ENCODE measurements around the gene CNTN1.
A peak's percentile ranks its signal among the peaks of the same experiment; 100 is the strongest.

The CNTN1 gene

DNA sequence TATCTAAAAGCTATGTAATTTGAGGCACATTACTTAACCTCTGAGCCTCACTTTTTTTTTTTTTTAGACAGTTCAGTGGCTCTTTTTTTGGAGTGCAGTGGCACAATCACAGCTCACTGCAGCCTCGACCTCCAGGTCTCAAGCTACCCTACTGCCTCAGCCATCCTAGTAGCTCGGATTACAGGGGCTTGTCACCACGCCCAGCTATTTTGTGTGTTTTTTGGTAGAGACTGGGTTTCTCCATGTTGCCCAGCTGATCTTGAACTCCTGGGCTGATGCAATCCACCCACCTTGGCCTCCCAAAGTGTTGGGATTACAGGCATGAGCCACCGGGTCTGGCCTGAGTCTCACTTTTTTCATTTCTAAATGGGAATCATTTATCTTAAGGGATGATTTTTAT lies 303.9 kb downstream of the CNTN1 start:
- Histone ChIP-seq H3K9ac (ENCODE audit: low read length) (no peak overlapping the region), H3K27me3 (ENCODE audit: insufficient read depth, low read length) (no peaks in the 10 kb centered on the region), H3K23ac (ENCODE audit: low read length) (no peak overlapping the region), H3K79me2 (ENCODE audit: control insufficient read depth, insufficient read depth, low read length, poor library complexity) (no peaks in the 10 kb centered on the region), H3K14ac (ENCODE audit: low read length) (no peak overlapping the region), H4K12ac (ENCODE audit: low read depth, low read length) (no peak overlapping the region), H4K8ac (ENCODE audit: low read depth, low read length) (no peak overlapping the region), H2AFZ (ENCODE audit: insufficient read depth, low read length, poor library complexity) (no peak overlapping the region), H2BK12ac (ENCODE audit: low read length) (no peak overlapping the region), H3K9me3 (ENCODE audit: insufficient read depth, low read depth, low read length) (no peaks in the 10 kb centered on the region), H4K91ac (ENCODE audit: low read depth, low read length) (no peak overlapping the region), H3K4me1 (ENCODE audit: control insufficient read depth in 1 of 2, insufficient read depth in 2 of 2, low read length in 2 of 2) (no peaks in the 10 kb centered on the region), H2BK120ac (ENCODE audit: insufficient read depth, low read length, poor library complexity) (no peak overlapping the region), H3K4me3 (ENCODE audit: low read depth, low read length) (no peak overlapping the region), H3K4me2 (ENCODE audit: low read length) (no peak overlapping the region), H3K27ac (ENCODE audit: low read depth, low read length) (no peak overlapping the region), H2AK5ac (ENCODE audit: low read length) (no peak overlapping the region), H3K79me1 (ENCODE audit: low read length) (no peaks in the 10 kb centered on the region), H3K36me3 (ENCODE audit: control insufficient read depth in 1 of 2, insufficient read depth in 2 of 2, low read length in 2 of 2) (no peaks in the 10 kb centered on the region), H2BK5ac (ENCODE audit: low read depth, low read length, poor library complexity) (peak overlapping the region; percentile 7), H3K4ac (ENCODE audit: low read depth, low read length) (no peak overlapping the region), H3K18ac (ENCODE audit: low read length) (no peak overlapping the region)
- no CpG with 5 or more reads among the region's 4 CpGs for WGBS (ENCODE audit: extremely low coverage, insufficient coverage, insufficient read length)
- no peak for DNase-seq

DNA sequence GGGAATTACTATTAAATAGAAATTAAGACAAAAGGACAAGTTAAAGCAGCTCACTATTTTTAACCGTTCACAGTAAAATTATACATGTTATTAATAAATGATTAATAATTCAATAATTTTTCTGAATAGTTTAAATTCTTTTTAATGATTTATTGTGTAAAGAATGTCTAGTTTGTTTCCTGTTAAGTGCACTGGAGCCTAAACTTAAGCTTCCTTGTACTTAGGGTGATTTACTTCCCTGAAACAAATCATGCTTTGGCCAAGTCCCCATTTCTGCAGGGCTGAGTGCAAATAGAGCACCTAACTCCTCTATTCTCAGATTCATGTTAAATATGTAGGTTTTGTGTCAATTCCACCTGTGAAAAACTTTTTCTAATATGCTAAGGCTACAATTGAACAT lies 307.0 kb downstream of the CNTN1 start:
- H2BK12ac ChIP-seq (ENCODE audit: low read length): no peak overlapping the region
- H3K4ac ChIP-seq (ENCODE audit: low read depth, low read length): no peak overlapping the region
- no peaks in the 10 kb centered on the region for H3K36me3 ChIP-seq (ENCODE audit: control insufficient read depth in 1 of 2, insufficient read depth in 2 of 2, low read length in 2 of 2)
- no peak overlapping the region for H3K18ac ChIP-seq (ENCODE audit: low read length)
- no peak overlapping the region for H3K27ac ChIP-seq (ENCODE audit: low read depth, low read length)
- no peaks in the 10 kb centered on the region for H3K9me3 ChIP-seq (ENCODE audit: insufficient read depth, low read depth, low read length)
- H2BK120ac ChIP-seq (ENCODE audit: insufficient read depth, low read length, poor library complexity): no peak overlapping the region
- H4K12ac ChIP-seq (ENCODE audit: low read depth, low read length): no peak overlapping the region
- no peak overlapping the region for H4K91ac ChIP-seq (ENCODE audit: low read depth, low read length)
- no peak overlapping the region for H3K9ac ChIP-seq (ENCODE audit: low read length)
- DNase-seq: no peak
- no peaks in the 10 kb centered on the region for H3K79me1 ChIP-seq (ENCODE audit: low read length)
- no peak overlapping the region for H2AK5ac ChIP-seq (ENCODE audit: low read length)
- H3K79me2 ChIP-seq (ENCODE audit: control insufficient read depth, insufficient read depth, low read length, poor library complexity): no peaks in the 10 kb centered on the region
- no CpG with 5 or more reads among the region's 1 CpG for WGBS (ENCODE audit: extremely low coverage, insufficient coverage, insufficient read length)
- H3K4me2 ChIP-seq (ENCODE audit: low read length): no peak overlapping the region
- H3K27me3 ChIP-seq (ENCODE audit: insufficient read depth, low read length): no peaks in the 10 kb centered on the region
- H2BK5ac ChIP-seq (ENCODE audit: low read depth, low read length, poor library complexity): no peak overlapping the region
- no peak overlapping the region for H2AFZ ChIP-seq (ENCODE audit: insufficient read depth, low read length, poor library complexity)
- no peaks in the 10 kb centered on the region for H3K4me1 ChIP-seq (ENCODE audit: control insufficient read depth in 1 of 2, insufficient read depth in 2 of 2, low read length in 2 of 2)
- H4K8ac ChIP-seq (ENCODE audit: low read depth, low read length): no peak overlapping the region
- H3K23ac ChIP-seq (ENCODE audit: low read length): no peak overlapping the region
- H3K4me3 ChIP-seq (ENCODE audit: low read depth, low read length): no peak overlapping the region
- H3K14ac ChIP-seq (ENCODE audit: low read length): no peak overlapping the region

DNA sequence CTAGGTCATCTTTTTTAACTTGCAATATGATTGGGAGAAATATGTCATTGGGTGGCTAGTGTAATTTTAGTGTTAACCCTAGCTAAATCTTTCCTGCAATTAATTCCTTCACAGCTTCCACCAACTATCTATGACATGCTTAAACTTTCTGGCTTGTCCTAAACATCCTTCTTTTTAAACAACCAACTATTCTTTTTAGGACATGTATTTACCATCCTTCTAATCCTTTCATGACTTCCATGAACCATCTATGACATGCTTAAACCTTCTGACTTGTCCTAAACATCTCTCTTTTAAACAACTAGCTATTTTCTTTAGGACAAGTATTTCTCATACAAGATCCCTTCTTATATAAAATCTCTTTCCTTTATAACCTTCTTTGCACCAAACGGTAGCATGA lies 316.2 kb downstream of the CNTN1 start:
- H3K79me2 ChIP-seq (ENCODE audit: control insufficient read depth, insufficient read depth, low read length, poor library complexity): no peaks in the 10 kb centered on the region
- no peak overlapping the region for H4K12ac ChIP-seq (ENCODE audit: low read depth, low read length)
- no peak overlapping the region for H2BK12ac ChIP-seq (ENCODE audit: low read length)
- H2AFZ ChIP-seq (ENCODE audit: insufficient read depth, low read length, poor library complexity): no peak overlapping the region
- WGBS (ENCODE audit: extremely low coverage, insufficient coverage, insufficient read length): no CpG with 5 or more reads among the region's 1 CpG
- no peak overlapping the region for H3K4ac ChIP-seq (ENCODE audit: low read depth, low read length)
- H2AK5ac ChIP-seq (ENCODE audit: low read length): no peak overlapping the region
- no peak for DNase-seq
- H3K4me2 ChIP-seq (ENCODE audit: low read length): no peak overlapping the region
- no peak overlapping the region for H3K18ac ChIP-seq (ENCODE audit: low read length)
- H3K23ac ChIP-seq (ENCODE audit: low read length): no peak overlapping the region
- H2BK120ac ChIP-seq (ENCODE audit: insufficient read depth, low read length, poor library complexity): no peak overlapping the region
- no peak overlapping the region for H4K91ac ChIP-seq (ENCODE audit: low read depth, low read length)
- no peak overlapping the region for H3K9ac ChIP-seq (ENCODE audit: low read length)
- no peak overlapping the region for H3K14ac ChIP-seq (ENCODE audit: low read length)
- H3K79me1 ChIP-seq (ENCODE audit: low read length): no peaks in the 10 kb centered on the region
- H3K4me1 ChIP-seq (ENCODE audit: control insufficient read depth in 1 of 2, insufficient read depth in 2 of 2, low read length in 2 of 2): no peaks in the 10 kb centered on the region
- no peak overlapping the region for H3K27ac ChIP-seq (ENCODE audit: low read depth, low read length)
- H3K36me3 ChIP-seq (ENCODE audit: control insufficient read depth in 1 of 2, insufficient read depth in 2 of 2, low read length in 2 of 2): no peaks in the 10 kb centered on the region
- H3K9me3 ChIP-seq (ENCODE audit: insufficient read depth, low read depth, low read length): peaks cover 14% of the 10 kb centered on the region
- no peak overlapping the region for H2BK5ac ChIP-seq (ENCODE audit: low read depth, low read length, poor library complexity)
- no peak overlapping the region for H4K8ac ChIP-seq (ENCODE audit: low read depth, low read length)
- H3K4me3 ChIP-seq (ENCODE audit: low read depth, low read length): no peak overlapping the region
- no peaks in the 10 kb centered on the region for H3K27me3 ChIP-seq (ENCODE audit: insufficient read depth, low read length)

DNA sequence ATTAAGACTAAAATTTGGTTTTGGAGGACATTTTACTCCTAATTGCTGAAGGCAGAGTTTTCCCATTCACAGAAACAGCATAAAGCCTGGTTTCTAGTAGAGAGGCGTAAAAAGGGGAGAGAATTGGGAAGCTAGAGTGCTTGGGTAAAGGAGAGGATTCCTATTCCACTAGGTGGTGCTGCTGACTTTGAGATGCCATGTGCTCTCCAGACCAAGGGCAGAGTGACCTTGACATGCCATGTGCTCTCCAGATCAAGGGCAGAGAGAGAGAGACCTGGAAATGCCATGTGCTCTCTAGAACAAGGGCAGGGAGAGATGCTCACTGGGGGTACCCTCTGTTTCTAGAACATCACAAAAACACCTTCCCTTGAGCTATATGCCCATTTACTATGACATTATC lies 319.7 kb downstream of the CNTN1 start:
- H3K9ac ChIP-seq (ENCODE audit: low read length): no peak overlapping the region
- no peak for DNase-seq
- no peak overlapping the region for H4K12ac ChIP-seq (ENCODE audit: low read depth, low read length)
- no peak overlapping the region for H3K14ac ChIP-seq (ENCODE audit: low read length)
- H3K18ac ChIP-seq (ENCODE audit: low read length): no peak overlapping the region
- no peaks in the 10 kb centered on the region for H3K27me3 ChIP-seq (ENCODE audit: insufficient read depth, low read length)
- H3K4me1 ChIP-seq (ENCODE audit: control insufficient read depth in 1 of 2, insufficient read depth in 2 of 2, low read length in 2 of 2): no peaks in the 10 kb centered on the region
- no peak overlapping the region for H3K23ac ChIP-seq (ENCODE audit: low read length)
- WGBS (ENCODE audit: extremely low coverage, insufficient coverage, insufficient read length): no CpG with 5 or more reads among the region's 1 CpG
- H3K79me2 ChIP-seq (ENCODE audit: control insufficient read depth, insufficient read depth, low read length, poor library complexity): no peaks in the 10 kb centered on the region
- H4K91ac ChIP-seq (ENCODE audit: low read depth, low read length): no peak overlapping the region
- H2AK5ac ChIP-seq (ENCODE audit: low read length): no peak overlapping the region
- H3K4me2 ChIP-seq (ENCODE audit: low read length): no peak overlapping the region
- no peak overlapping the region for H2BK12ac ChIP-seq (ENCODE audit: low read length)
- H2AFZ ChIP-seq (ENCODE audit: insufficient read depth, low read length, poor library complexity): no peak overlapping the region
- no peak overlapping the region for H3K27ac ChIP-seq (ENCODE audit: low read depth, low read length)
- no peak overlapping the region for H2BK5ac ChIP-seq (ENCODE audit: low read depth, low read length, poor library complexity)
- H3K36me3 ChIP-seq (ENCODE audit: control insufficient read depth in 1 of 2, insufficient read depth in 2 of 2, low read length in 2 of 2): no peaks in the 10 kb centered on the region
- H2BK120ac ChIP-seq (ENCODE audit: insufficient read depth, low read length, poor library complexity): no peak overlapping the region
- no peaks in the 10 kb centered on the region for H3K79me1 ChIP-seq (ENCODE audit: low read length)
- no peak overlapping the region for H4K8ac ChIP-seq (ENCODE audit: low read depth, low read length)
- H3K4me3 ChIP-seq (ENCODE audit: low read depth, low read length): no peak overlapping the region
- H3K4ac ChIP-seq (ENCODE audit: low read depth, low read length): no peak overlapping the region
- H3K9me3 ChIP-seq (ENCODE audit: insufficient read depth, low read depth, low read length): peaks cover 12% of the 10 kb centered on the region
